K562 (cell line): ENCODE data around the gene ZNRF1. TPM values are rescaled to one million over a fixed set of nuclear protein-coding genes. Genes with fewer than 3 reads are reported as not detected.

ENCODE experiments used
- BRD9 ChIP-seq: fragments of 450-650 bp; IDR thresholded peaks from 2 replicates; pipeline ENCODE4 v1.6.1; 2018; ENCODE audit warnings: low read depth; ENCODE audit not compliant: partially characterized antibody
- ELF2 ChIP-seq: fragments of 250-450 bp; sonication (Bioruptor Pico); IDR thresholded peaks from 2 replicates; pipeline ENCODE4 v1.5.0; 2021; ENCODE audit warnings: mild to moderate bottlenecking
- EZH2 ChIP-seq: IDR thresholded peaks from 2 replicates; pipeline ENCODE4 v1.6.1; 2012; ENCODE audit warnings: low read depth, mild to moderate bottlenecking, inconsistent platforms, low read length, borderline replicate concordance
- HNRNPUL1 ChIP-seq: fragments of 200-400 bp; formaldehyde crosslinking; IDR thresholded peaks from 2 replicates; pipeline ENCODE4 v1.6.1; 2017; ENCODE audit warnings: low read length
- MCM5 ChIP-seq: fragments of 450-650 bp; IDR thresholded peaks from 2 replicates; pipeline ENCODE4 v1.6.1; 2016; ENCODE audit warnings: low read depth
- NFATC3 ChIP-seq: fragments of 450-650 bp; IDR thresholded peaks from 2 replicates; pipeline ENCODE4 v1.6.1; 2017; ENCODE audit warnings: mild to moderate bottlenecking
- NFIX ChIP-seq: fragments of 250-450 bp; sonication (Bioruptor Pico); IDR thresholded peaks from 2 replicates; pipeline ENCODE4 v1.4.0; 2020; ENCODE audit warnings: low read depth, mild to moderate bottlenecking, moderate library complexity
- SMARCB1 ChIP-seq: IDR thresholded peaks from 2 replicates; pipeline ENCODE4 v1.6.1; 2011; ENCODE audit warnings: improper control_type of control experiment, low read depth; ENCODE audit not compliant: insufficient read length
- SOX6 ChIP-seq: fragments of 450-650 bp; IDR thresholded peaks from 2 replicates; pipeline ENCODE4 v1.6.1; 2014; ENCODE audit warnings: mild to moderate bottlenecking
- SP2 ChIP-seq: IDR thresholded peaks from 2 replicates; pipeline ENCODE4 v1.6.1; 2011; ENCODE audit warnings: mild to moderate bottlenecking, low read depth, low read length, moderate library complexity; ENCODE audit not compliant: poor library complexity, severe bottlenecking; ENCODE audit errors: extremely low read depth
- TCF3 ChIP-seq: sonication (generic); formaldehyde crosslinking; IDR thresholded peaks from 2 replicates; pipeline ENCODE4 v1.4.0; 2020; ENCODE audit warnings: mild to moderate bottlenecking, missing genetic modification reagents
- ZBTB17 ChIP-seq: fragments of 450-650 bp; formaldehyde crosslinking; IDR thresholded peaks from 2 replicates; pipeline ENCODE4 v1.4.0; 2020; ENCODE audit warnings: mild to moderate bottlenecking
- ZFP30 ChIP-seq: fragments of 250-450 bp; sonication (Bioruptor Pico); IDR thresholded peaks from 2 replicates; pipeline ENCODE4 v1.8.0; 2022; ENCODE audit warnings: moderate library complexity, mild to moderate bottlenecking, inconsistent platforms, borderline replicate concordance
- ZNF133 ChIP-seq: fragments of 250-450 bp; sonication (Bioruptor Pico); IDR thresholded peaks from 2 replicates; pipeline ENCODE4 v1.4.0; 2020; ENCODE audit warnings: mild to moderate bottlenecking
- ZNF347 ChIP-seq: fragments of 450-650 bp; formaldehyde crosslinking; IDR thresholded peaks from 2 replicates; pipeline ENCODE4 v1.4.0; 2020; ENCODE audit warnings: low read depth, mild to moderate bottlenecking, moderate library complexity
- ZNF445 ChIP-seq: fragments of 250-450 bp; sonication (Bioruptor Pico); IDR thresholded peaks from 2 replicates; pipeline ENCODE4 v1.4.0; 2020; ENCODE audit warnings: low read depth, mild to moderate bottlenecking, moderate library complexity
- ZNF57 ChIP-seq: fragments of 450-650 bp; formaldehyde crosslinking; IDR thresholded peaks from 2 replicates; pipeline ENCODE4 v1.4.0; 2020; ENCODE audit warnings: mild to moderate bottlenecking, moderate library complexity
- ZNF584 ChIP-seq: fragments of 200-800 bp; sonication (Bioruptor generic); IDR thresholded peaks from 2 replicates; pipeline ENCODE4 v1.6.1; 2016; ENCODE audit warnings: low read depth, mild to moderate bottlenecking, missing genetic modification characterization, missing compliant biosample characterization
- polyA plus RNA-seq, 8 experiments: library from polyadenylated mRNA; depleted of rRNA in 4 of 8; stranded (reverse) in 5 of 8; unstranded in 3 of 8; fragments of >200 nt; fragmentation: Nextera tagmentation in 2 of 8; fragmentation: Illumina TruSeq in 1 of 8; extraction: Ambion mirVana in 2 of 8; extraction: Trizol in 1 of 8; gene quantifications; 2 replicates each; pipeline versions ENCODE4 v1.2.1 to v1.2.3, GENCODE V29; 2011 to 2014; ENCODE audit warnings: inconsistent platforms in 1 of 8, missing spikeins in 1 of 8
- total RNA-seq, 7 experiments: library from RNA; depleted of rRNA in 6 of 7; stranded (reverse); fragments of >200 nt in 6 of 7; fragmentation: Illumina TruSeq in 2 of 7; extraction: Trizol in 2 of 7; gene quantifications; 2 replicates each; pipeline versions ENCODE4 v1.2.1 to v1.2.3, GENCODE V29; 2011 to 2021; ENCODE audit warnings: low replicate concordance in 1 of 7
- TF ChIP-seq, protein P1 (sequence below): sonication (generic); formaldehyde crosslinking; IDR thresholded peaks from 2 replicates; pipeline ENCODE4 v1.8.1; 2023; ENCODE audit warnings: mild to moderate bottlenecking, missing genetic modification reagents
- TF ChIP-seq, protein P2 (sequence below), 3 experiments: fragments of 200-800 bp in 1 of 3; fragments of 250-450 bp in 1 of 3; fragments of 450-650 bp in 1 of 3; sonication (Bioruptor Pico) in 1 of 3; sonication (Bioruptor generic) in 1 of 3; formaldehyde crosslinking in 1 of 3; IDR thresholded peaks; 2 replicates each; pipeline versions ENCODE4 v1.6.1 to v1.8.0; 2016 to 2022; ENCODE audit warnings: mild to moderate bottlenecking in 2 of 3, missing genetic modification characterization in 2 of 3, missing compliant biosample characterization in 1 of 3, moderate library complexity in 1 of 3
- TF ChIP-seq, protein P3 (sequence below): sonication (generic); formaldehyde crosslinking; IDR thresholded peaks from 2 replicates; pipeline ENCODE4 v1.8.1; 2022; ENCODE audit warnings: missing genetic modification reagents

ZNRF1 gene
- total and polyA plus RNA-seq, 9 of the 15 experiments (the other 6 are each of a cell fraction or from before 2014, with no cell fraction given), result 9.5 to 37.7 (median 20.0) TPM

DNA sequence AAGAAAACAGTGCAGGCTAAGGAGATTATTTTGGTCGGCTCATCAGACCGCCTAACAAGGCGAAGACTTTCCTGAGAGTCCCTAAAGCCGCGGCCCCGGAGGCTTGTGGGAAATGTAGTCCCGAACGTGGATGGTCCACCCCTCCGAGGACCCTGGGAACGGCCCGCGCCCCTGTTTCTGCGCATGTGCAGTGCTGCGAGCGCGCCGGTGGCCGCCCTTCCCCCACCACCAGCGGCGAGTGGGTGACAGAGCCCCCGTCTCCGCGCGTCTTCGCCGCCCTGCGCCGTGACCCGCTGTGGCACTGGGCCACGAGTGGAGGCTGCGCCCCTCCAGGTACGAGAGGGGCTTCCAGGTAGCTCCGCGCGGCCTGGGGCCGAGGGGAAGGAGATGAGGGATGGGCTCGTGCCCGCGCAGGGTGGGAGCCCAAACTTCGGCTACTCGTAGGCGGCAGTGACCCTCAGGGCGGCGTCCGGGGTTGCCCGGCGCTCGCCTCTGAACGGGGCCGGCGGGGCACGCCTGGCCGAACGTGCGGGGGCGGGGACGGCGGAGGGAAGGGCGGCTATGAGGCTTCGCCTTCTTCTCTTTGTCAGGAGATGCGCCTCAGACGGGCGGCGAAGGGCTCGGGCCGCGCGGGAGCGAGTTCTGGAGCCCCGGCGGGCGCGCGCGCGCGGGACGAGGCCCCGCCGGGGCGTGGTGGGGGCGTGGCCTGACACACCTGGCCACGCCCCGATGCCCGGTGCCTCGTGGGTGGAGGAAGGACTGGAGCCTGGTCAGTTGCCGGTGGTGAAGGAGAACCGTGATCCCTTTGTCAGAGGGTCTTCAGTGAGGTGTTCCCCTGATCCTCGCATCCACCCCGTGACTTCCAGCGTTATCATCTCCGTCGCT lies 149.7 kb downstream of the ZNRF1 start, which contains the start of gene ZFP1 (continued):
- TF ChIP-seq, protein P1, sequence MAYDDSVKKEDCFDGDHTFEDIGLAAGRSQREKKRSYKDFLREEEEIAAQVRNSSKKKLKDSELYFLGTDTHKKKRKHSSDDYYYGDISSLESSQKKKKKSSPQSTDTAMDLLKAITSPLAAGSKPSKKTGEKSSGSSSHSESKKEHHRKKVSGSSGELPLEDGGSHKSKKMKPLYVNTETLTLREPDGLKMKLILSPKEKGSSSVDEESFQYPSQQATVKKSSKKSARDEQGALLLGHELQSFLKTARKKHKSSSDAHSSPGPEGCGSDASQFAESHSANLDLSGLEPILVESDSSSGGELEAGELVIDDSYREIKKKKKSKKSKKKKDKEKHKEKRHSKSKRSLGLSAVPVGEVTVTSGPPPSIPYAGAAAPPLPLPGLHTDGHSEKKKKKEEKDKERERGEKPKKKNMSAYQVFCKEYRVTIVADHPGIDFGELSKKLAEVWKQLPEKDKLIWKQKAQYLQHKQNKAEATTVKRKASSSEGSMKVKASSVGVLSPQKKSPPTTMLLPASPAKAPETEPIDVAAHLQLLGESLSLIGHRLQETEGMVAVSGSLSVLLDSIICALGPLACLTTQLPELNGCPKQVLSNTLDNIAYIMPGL (CRISPR knock-in tag), result peak; percentile 77; the same call in 1 of the 2 replicates
- TF ChIP-seq ZNF445 (CRISPR knock-in tag) (no peak), EZH2 (no peak), TCF3 (CRISPR knock-in tag) (no peak), ELF2 (CRISPR knock-in tag) (no peak), ZFP30 (CRISPR knock-in tag) (no peak), HNRNPUL1 (no peak), SMARCB1 (no peak), NFIX (CRISPR knock-in tag) (no peak), MCM5 (no peak), NFATC3 (no peak), ZBTB17 (CRISPR knock-in tag) (0 out of 2 replicates have a peak, but pooled peaks have one; percentile 9), SOX6 (peak; percentile 51; the same call in 1 of the 2 replicates), ZNF57 (CRISPR knock-in tag) (no peak), ZNF347 (CRISPR knock-in tag) (no peak), ZNF133 (CRISPR knock-in tag) (no peak), ZNF584 (CRISPR knock-in tag) (peak; percentile 81), BRD9 (no peak), SP2 (no peak)
- TF ChIP-seq, protein P2, sequence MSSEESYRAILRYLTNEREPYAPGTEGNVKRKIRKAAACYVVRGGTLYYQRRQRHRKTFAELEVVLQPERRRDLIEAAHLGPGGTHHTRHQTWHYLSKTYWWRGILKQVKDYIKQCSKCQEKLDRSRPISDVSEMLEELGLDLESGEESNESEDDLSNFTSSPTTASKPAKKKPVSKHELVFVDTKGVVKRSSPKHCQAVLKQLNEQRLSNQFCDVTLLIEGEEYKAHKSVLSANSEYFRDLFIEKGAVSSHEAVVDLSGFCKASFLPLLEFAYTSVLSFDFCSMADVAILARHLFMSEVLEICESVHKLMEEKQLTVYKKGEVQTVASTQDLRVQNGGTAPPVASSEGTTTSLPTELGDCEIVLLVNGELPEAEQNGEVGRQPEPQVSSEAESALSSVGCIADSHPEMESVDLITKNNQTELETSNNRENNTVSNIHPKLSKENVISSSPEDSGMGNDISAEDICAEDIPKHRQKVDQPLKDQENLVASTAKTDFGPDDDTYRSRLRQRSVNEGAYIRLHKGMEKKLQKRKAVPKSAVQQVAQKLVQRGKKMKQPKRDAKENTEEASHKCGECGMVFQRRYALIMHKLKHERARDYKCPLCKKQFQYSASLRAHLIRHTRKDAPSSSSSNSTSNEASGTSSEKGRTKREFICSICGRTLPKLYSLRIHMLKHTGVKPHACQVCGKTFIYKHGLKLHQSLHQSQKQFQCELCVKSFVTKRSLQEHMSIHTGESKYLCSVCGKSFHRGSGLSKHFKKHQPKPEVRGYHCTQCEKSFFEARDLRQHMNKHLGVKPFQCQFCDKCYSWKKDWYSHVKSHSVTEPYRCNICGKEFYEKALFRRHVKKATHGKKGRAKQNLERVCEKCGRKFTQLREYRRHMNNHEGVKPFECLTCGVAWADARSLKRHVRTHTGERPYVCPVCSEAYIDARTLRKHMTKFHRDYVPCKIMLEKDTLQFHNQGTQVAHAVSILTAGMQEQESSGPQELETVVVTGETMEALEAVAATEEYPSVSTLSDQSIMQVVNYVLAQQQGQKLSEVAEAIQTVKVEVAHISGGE (CRISPR knock-in tag; IDR thresholded peaks at IDR 0.05), result peak in 1 of 3 experiments; percentile 56; a peak in 1 of 6 replicates
- TF ChIP-seq, protein P3, sequence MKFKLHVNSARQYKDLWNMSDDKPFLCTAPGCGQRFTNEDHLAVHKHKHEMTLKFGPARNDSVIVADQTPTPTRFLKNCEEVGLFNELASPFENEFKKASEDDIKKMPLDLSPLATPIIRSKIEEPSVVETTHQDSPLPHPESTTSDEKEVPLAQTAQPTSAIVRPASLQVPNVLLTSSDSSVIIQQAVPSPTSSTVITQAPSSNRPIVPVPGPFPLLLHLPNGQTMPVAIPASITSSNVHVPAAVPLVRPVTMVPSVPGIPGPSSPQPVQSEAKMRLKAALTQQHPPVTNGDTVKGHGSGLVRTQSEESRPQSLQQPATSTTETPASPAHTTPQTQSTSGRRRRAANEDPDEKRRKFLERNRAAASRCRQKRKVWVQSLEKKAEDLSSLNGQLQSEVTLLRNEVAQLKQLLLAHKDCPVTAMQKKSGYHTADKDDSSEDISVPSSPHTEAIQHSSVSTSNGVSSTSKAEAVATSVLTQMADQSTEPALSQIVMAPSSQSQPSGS (CRISPR knock-in tag), result no peak
